Measurements from ENCODE around the gene SLIT3.

The SLIT3 gene

GRCh38 chr5:168921147-168921866, 379.6 kb downstream of the SLIT3 start:
- TF ChIP-seq CTCF (IDR thresholded peaks at IDR 0.05; ENCODE audit: low read depth, low read length): no peak
- H3K4me3 ChIP-seq (ENCODE audit: low read depth, low read length): no peak overlapping the region

- no peak for TF ChIP-seq CTCF (IDR thresholded peaks at IDR 0.05; ENCODE audit: low read depth, low read length)
- no peak overlapping the region for H3K4me3 ChIP-seq (ENCODE audit: low read depth, low read length)
These were observed 380.7 kb downstream of the SLIT3 start for GRCh38 chr5:168920019-168920810.

GRCh38 chr5:168917947-168918600, 382.9 kb downstream of the SLIT3 start:
- no peak overlapping the region for H3K4me3 ChIP-seq (ENCODE audit: low read depth, low read length)
- no peak for TF ChIP-seq CTCF (IDR thresholded peaks at IDR 0.05; ENCODE audit: low read depth, low read length)

- H3K4me3 ChIP-seq (ENCODE audit: low read depth, low read length): no peak overlapping the region
- TF ChIP-seq CTCF (IDR thresholded peaks at IDR 0.05; ENCODE audit: low read depth, low read length): no peak
These were observed 384.1 kb downstream of the SLIT3 start for GRCh38 chr5:168916852-168917251.

- TF ChIP-seq CTCF (IDR thresholded peaks at IDR 0.05; ENCODE audit: low read depth, low read length): no peak
- no peak overlapping the region for H3K4me3 ChIP-seq (ENCODE audit: low read depth, low read length)
These were observed 384.7 kb downstream of the SLIT3 start for GRCh38 chr5:168916266-168916665.

GRCh38 chr5:168914491-168914890, 386.4 kb downstream of the SLIT3 start:
- no peak overlapping the region for H3K4me3 ChIP-seq (ENCODE audit: low read depth, low read length)
- no peak for TF ChIP-seq CTCF (IDR thresholded peaks at IDR 0.05; ENCODE audit: low read depth, low read length)

GRCh38 chr5:168910874-168911273, 390.1 kb downstream of the SLIT3 start:
- TF ChIP-seq CTCF (IDR thresholded peaks at IDR 0.05; ENCODE audit: low read depth, low read length): no peak
- no peak overlapping the region for H3K4me3 ChIP-seq (ENCODE audit: low read depth, low read length)

All from WI38 (cell line).